Measurements from ENCODE around the gene CSK.

DNA sequence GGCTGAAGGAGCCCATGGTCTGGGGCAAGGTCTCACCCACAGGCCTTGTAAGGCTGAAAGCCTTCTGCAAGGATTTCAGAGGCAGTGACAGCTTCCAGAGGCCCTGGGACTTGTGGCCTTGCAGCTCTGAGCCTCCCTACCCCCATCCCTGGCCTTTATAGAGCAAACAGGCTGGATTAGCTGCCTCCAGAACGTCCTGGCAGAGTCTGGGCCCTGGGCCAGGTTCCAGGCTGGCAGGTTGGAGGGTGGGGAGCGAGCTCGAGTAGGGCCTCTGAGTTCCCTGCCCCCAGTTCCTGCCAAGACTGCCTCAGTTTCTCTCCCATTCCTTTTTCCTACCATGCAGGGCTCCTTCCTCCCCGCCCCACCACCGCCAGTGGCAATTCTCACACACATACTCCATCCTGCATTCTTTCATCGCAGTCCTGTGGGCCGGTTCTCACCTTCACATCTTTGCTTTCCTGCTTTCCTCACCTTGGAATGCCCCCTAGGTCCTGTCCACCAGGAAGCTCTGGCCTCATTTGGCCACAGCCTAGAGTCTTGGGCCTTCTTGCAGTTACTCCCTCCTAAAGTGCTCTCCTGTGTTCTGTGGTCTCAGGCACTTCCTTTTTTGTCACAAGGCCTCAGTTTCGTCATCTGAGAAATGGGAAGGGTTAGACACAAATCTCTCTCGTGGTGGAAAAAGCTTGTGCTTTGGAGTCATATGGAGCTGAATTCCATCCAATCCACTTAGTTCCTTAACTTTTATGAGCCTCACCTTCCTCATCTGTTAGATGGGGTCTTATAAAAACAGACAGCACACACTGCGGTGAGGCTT lies 33.4 kb downstream of the CSK start:
- TF ChIP-seq, protein P1, sequence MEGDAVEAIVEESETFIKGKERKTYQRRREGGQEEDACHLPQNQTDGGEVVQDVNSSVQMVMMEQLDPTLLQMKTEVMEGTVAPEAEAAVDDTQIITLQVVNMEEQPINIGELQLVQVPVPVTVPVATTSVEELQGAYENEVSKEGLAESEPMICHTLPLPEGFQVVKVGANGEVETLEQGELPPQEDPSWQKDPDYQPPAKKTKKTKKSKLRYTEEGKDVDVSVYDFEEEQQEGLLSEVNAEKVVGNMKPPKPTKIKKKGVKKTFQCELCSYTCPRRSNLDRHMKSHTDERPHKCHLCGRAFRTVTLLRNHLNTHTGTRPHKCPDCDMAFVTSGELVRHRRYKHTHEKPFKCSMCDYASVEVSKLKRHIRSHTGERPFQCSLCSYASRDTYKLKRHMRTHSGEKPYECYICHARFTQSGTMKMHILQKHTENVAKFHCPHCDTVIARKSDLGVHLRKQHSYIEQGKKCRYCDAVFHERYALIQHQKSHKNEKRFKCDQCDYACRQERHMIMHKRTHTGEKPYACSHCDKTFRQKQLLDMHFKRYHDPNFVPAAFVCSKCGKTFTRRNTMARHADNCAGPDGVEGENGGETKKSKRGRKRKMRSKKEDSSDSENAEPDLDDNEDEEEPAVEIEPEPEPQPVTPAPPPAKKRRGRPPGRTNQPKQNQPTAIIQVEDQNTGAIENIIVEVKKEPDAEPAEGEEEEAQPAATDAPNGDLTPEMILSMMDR (IDR thresholded peaks at IDR 0.05; ENCODE audit: low read depth, low read length): no peak
- no peak for TF ChIP-seq EZH2phosphoT487 (IDR thresholded peaks at IDR 0.05; ENCODE audit: low read depth)
